Progenitor cell of endocrine pancreas (in vitro differentiated cells): Measurements from ENCODE around the gene TUBGCP4. TPM values are rescaled to one million over a fixed set of nuclear protein-coding genes. Genes with fewer than 3 reads are reported as not detected.

ENCODE experiments used
- DNase-seq: peaks from one replicate; pipeline ENCODE4 v3.0.0; 2021; ENCODE audit warnings: low spot score; ENCODE audit not compliant: unreplicated experiment
- H3K27ac Mint-ChIP-seq: 2 replicates; pipeline ENCODE4 v1.8.0; 2021; ENCODE audit warnings: mild to moderate bottlenecking, moderate library complexity, mixed read lengths
- H3K27me3 Mint-ChIP-seq: 2 replicates; pipeline ENCODE4 v1.8.0; 2021; ENCODE audit warnings: mixed read lengths
- H3K36me3 Mint-ChIP-seq: 2 replicates; pipeline ENCODE4 v1.8.0; 2022; ENCODE audit warnings: mixed read lengths; ENCODE audit not compliant: insufficient read depth
- H3K4me1 Mint-ChIP-seq: 2 replicates; pipeline ENCODE4 v1.8.0; 2021; ENCODE audit warnings: low read depth, mixed read lengths
- H3K4me3 Mint-ChIP-seq: 2 replicates; pipeline ENCODE4 v1.8.0; 2021; ENCODE audit warnings: low read depth, mild to moderate bottlenecking, moderate library complexity, mixed read lengths
- H3K9me3 Mint-ChIP-seq: 2 replicates; pipeline ENCODE4 v1.8.0; 2021; ENCODE audit warnings: low read depth, mixed read lengths
- long read RNA-seq: library from polyadenylated mRNA; unstranded; transcript quantifications from one replicate; pipeline ENCODE4 v2.0.0, GENCODE V29; 2020
- total RNA-seq: library from RNA; stranded (reverse); gene quantifications from 2 replicates; pipeline ENCODE4 v1.2.1, GENCODE V29; 2021
- TF ChIP-seq, protein P1 (sequence below): fragments of 200-600 bp; sonication (generic); IDR thresholded peaks from one replicate; pipeline ENCODE4 v1.5.0; 2021; ENCODE audit warnings: antibody characterized with exemption, mild to moderate bottlenecking; ENCODE audit not compliant: unreplicated experiment

TUBGCP4 gene, protein sequence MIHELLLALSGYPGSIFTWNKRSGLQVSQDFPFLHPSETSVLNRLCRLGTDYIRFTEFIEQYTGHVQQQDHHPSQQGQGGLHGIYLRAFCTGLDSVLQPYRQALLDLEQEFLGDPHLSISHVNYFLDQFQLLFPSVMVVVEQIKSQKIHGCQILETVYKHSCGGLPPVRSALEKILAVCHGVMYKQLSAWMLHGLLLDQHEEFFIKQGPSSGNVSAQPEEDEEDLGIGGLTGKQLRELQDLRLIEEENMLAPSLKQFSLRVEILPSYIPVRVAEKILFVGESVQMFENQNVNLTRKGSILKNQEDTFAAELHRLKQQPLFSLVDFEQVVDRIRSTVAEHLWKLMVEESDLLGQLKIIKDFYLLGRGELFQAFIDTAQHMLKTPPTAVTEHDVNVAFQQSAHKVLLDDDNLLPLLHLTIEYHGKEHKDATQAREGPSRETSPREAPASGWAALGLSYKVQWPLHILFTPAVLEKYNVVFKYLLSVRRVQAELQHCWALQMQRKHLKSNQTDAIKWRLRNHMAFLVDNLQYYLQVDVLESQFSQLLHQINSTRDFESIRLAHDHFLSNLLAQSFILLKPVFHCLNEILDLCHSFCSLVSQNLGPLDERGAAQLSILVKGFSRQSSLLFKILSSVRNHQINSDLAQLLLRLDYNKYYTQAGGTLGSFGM
- total RNA-seq: 39.0 and 41.9 TPM in 2 replicates
- long read RNA-seq, full-length matches to known transcripts: 164 of 279 reads
- long read RNA-seq, partial matches to known transcripts: 31 of 279 reads
- long read RNA-seq, other reads (novel, unspliced or antisense): 84 of 279 reads

DNA sequence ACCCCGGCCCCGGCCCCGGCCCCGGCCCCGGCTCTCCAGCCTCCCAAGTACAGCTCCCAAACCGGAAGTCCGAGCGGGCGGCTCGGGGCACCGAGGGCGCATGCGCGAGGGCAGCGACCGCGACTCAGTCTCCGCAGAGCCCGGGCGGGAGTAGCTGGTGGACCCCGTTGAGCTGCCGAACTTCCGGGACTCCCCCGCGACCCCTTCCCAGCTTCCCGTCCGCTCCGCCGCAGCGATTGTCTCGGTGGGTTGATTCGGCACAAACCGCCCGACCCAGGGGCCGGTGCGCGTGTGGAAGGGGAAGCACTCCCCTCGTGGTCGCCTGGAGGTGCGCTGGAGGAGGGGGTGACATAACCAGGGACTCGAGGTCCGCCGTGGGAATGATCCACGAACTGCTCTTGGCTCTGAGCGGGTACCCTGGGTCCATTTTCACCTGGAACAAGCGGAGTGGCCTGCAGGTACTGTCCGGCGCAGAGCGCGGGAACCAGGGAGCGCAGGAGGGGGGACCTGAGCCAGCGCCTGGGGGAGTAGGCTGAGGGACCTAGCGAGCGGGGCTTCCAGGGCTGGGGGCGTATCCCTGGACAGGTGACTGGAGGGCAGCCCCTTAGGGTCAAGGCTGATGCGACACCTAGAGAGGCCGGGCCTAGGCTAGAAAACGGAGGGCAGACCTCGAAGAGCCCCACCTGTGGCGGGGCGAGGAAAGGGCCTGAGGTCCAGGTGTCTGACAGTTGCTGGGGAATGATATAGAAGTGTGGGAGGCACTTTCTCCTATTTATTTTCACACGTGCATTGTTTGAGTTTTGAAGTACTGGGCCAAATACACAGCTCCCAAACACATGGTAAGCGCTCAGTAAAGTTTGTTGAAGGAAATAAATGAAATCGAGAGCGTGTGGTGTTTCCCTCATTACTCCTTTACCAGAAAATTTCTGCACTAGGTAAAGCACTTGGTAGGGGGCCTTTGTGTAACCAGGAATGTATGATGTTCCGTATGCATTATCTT lies at the start of gene TUBGCP4, which contains the start of gene ZSCAN29:
Gene TUBGCP4, plus strand, starts transcription at position 127 of the 1,000 bp plus-strand sequence. Its CDS starts 254 bp downstream, at position 381.
Gene ZSCAN29, minus strand, starts transcription at position 69 of the 1,000 bp plus-strand sequence. CDS start 1,130 bp downstream, outside the sequence.
- peaks cover 33% of the 10 kb centered on the region for H3K4me1 Mint-ChIP-seq
- H3K9me3 Mint-ChIP-seq: peaks cover 16% of the 10 kb centered on the region
- peaks cover 39% of the 10 kb centered on the region for H3K36me3 Mint-ChIP-seq
- TF ChIP-seq, protein P1, sequence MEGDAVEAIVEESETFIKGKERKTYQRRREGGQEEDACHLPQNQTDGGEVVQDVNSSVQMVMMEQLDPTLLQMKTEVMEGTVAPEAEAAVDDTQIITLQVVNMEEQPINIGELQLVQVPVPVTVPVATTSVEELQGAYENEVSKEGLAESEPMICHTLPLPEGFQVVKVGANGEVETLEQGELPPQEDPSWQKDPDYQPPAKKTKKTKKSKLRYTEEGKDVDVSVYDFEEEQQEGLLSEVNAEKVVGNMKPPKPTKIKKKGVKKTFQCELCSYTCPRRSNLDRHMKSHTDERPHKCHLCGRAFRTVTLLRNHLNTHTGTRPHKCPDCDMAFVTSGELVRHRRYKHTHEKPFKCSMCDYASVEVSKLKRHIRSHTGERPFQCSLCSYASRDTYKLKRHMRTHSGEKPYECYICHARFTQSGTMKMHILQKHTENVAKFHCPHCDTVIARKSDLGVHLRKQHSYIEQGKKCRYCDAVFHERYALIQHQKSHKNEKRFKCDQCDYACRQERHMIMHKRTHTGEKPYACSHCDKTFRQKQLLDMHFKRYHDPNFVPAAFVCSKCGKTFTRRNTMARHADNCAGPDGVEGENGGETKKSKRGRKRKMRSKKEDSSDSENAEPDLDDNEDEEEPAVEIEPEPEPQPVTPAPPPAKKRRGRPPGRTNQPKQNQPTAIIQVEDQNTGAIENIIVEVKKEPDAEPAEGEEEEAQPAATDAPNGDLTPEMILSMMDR: peak; percentile 56
- H3K27ac Mint-ChIP-seq: peak within 1 kb of the TSS; percentile 92
- peak within 1 kb of the TSS; percentile 97 for H3K4me3 Mint-ChIP-seq
- DNase-seq: peak; percentile 87
- H3K27me3 Mint-ChIP-seq: no peaks in the 10 kb centered on the region

DNA sequence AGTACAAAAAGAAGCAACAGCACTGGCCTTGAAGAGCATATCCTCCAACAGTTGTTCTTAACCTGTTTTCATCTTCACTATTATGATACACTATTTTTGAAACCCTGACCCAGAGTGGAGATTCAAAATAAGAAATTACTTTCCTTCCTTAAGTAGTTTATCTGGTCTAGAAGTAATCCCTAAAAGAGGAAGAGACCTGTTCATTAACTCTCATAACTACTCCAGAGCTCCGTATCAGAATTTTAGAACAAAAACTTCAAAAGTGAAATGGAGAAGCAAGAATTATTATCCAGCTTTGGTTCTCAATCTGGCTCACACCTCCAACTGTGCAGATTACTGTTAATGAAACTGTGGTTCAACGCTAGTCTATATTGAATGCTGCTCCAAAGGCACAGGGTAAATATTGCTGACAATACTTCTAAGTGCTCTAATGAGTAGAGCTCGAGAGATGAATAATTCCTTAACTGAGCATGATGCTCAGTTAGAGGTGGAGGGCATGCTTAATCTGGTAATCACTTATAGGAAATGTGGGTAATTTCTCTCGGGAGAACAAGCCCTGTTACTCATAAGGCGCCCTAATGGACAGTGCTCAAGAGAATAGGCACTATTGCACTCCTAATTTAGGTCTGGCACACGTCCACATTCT lies 45.7 kb upstream of the TUBGCP4 start:
- Mint-ChIP-seq H3K9me3 (no peaks in the 10 kb centered on the region), H3K4me1 (peaks cover 8% of the 10 kb centered on the region), H3K36me3 (peaks cover 3% of the 10 kb centered on the region), H3K27ac (no peak overlapping the region), H3K4me3 (no peak overlapping the region), H3K27me3 (peaks cover 27% of the 10 kb centered on the region)
- TF ChIP-seq, protein P1: no peak
- no peak for DNase-seq

DNA sequence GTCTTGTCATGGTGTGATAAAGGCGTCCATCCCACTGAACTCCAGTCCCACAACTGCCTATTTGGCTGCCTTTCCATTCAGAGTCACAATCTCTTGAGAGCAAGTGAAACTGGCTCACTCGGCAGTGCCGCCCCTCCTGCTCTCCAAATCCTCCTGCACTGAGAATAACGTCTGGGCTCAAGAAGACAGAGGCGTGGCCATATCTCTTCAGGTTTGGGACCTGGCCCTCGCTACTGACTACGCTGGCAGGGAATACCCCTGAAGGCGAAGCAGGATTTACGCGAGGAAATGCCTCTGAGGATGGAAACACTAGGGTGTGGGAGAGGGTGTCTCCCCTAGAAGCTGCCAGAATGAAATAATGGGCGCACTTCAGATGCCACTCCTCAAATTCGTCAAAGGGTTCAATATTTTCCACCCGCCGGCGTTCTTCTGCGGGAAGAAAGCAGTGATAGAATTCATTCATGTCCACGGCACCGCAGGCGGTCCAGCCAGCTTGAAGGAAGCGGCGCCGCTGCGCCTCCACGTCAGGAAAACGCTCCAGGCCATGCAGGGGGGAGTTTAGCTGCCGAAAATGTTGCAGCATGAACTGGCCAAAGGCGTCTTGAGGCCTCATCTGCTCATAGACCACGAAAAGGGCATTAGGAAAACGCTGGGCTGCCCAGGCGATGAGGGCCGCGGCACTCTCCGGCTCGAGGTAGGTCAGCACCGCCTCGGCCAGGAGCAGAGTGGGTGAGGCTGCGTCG lies 41.5 kb upstream of the TUBGCP4 start:
- Mint-ChIP-seq H3K36me3 (peaks cover 5% of the 10 kb centered on the region), H3K4me1 (peaks cover 16% of the 10 kb centered on the region), H3K4me3 (peak overlapping the region; percentile 92), H3K9me3 (no peaks in the 10 kb centered on the region), H3K27ac (peak overlapping the region; percentile 97), H3K27me3 (peaks cover 12% of the 10 kb centered on the region)
- peak; percentile 18 for DNase-seq
- TF ChIP-seq, protein P1: no peak

DNA sequence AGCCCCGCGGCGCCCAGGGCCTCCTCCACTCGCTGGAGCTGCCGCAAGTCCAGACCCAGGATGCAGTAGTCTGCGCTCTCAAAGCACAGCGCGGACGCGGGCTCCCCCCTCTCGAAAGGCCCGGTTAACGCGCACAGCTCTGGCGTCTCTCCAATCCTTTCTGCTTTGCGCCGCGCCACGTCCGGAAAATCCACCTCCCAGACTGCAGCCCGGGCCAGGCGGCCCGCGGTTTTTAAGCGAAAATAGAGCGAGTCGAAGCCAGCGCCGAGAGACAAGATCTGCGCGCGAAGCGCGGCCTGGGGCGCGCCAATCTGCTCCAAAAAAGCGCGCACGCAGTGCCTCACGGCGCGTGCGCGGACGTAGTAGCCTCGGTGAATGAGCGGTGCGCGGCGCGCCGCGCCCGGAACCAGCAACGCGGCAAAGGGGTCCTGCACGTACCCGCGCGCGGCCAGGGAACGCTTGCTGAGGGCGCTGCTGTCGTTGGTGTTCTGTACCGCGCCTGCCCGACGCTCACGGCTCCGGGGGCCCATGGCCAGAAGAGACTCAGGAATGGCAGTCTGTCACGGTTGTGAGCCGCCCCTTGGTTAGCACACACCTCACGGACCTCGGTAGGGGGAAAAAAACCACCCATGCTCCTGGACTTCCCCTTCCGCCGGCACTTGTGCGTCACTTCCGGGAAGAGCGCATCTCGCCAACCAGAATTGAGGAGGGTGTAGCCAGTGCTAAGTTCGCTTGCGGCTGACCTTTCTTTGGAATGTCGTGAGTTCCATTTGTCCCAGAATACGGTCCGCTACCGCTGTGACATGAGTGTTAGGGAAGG lies 40.7 kb upstream of the TUBGCP4 start, which contains the start of gene LCMT2:
Gene LCMT2, minus strand, starts transcription at position 614 of the 820 bp plus-strand sequence. Its CDS starts 84 bp downstream, at position 530.
- peak; percentile 65 for DNase-seq
- Mint-ChIP-seq H3K36me3 (peaks cover 5% of the 10 kb centered on the region), H3K4me3 (peak within 1 kb of the TSS; percentile 92), H3K9me3 (no peaks in the 10 kb centered on the region), H3K4me1 (peaks cover 16% of the 10 kb centered on the region), H3K27me3 (peaks cover 6% of the 10 kb centered on the region), H3K27ac (peak within 1 kb of the TSS; percentile 97)
- TF ChIP-seq, protein P1: no peak
